H1 (cell line): ENCODE results near the gene TOR1B. TPM values are rescaled to one million over a fixed set of nuclear protein-coding genes. Genes with fewer than 3 reads are reported as not detected.

ENCODE experiments used
- CREB1 ChIP-seq: IDR thresholded peaks from 2 replicates; pipeline ENCODE4 v1.6.1; 2012; ENCODE audit warnings: inconsistent platforms
- MAX ChIP-seq: IDR thresholded peaks from 2 replicates; pipeline ENCODE4 v1.6.1; 2012; ENCODE audit warnings: inconsistent platforms
- polyA plus RNA-seq, 7 experiments: library from polyadenylated mRNA; depleted of rRNA in 3 of 7; stranded (reverse) in 5 of 7; unstranded in 2 of 7; fragments of >200 nt in 5 of 7; fragments of 200-250 nt in 2 of 7; gene quantifications; 1 replicate in 5 of 7; 2 replicates in 1 of 7; 4 replicates in 1 of 7; pipeline versions ENCODE4 v1.2.1 to v1.2.3, GENCODE V29; 2011 to 2013; ENCODE audit warnings: missing spikeins in 2 of 7, mixed read lengths in 2 of 7
- total RNA-seq: library from RNA; stranded (reverse); fragmentation: NEBNext Ultra II Directional; extraction: Animal tissue kit (Norgen Biotek cat#: 25700); gene quantifications from 2 replicates; pipeline ENCODE4 v1.2.1, GENCODE V29; 2021

The TOR1B gene
- total and polyA plus RNA-seq, 2 of the 8 experiments (the other 6 are each of a cell fraction or from before 2014, with no cell fraction given), result 11.4 to 17.4 TPM

GRCh38 chr9:129778469-129778868, 24.5 kb upstream of the TOR1B start (continued):
- TF ChIP-seq CREB1, result no peak
- no peak for TF ChIP-seq MAX
- TF ChIP-seq, all 59 proteins: peak for 0
